Neuron (in vitro differentiated cells): ENCODE data around the gene NMNAT2.

Experiments
- H2AFZ ChIP-seq: one replicate; pipeline ENCODE4 v1.6.1; 2013; ENCODE audit warnings: low read depth, mild to moderate bottlenecking, inconsistent platforms, low read length, moderate library complexity
- H3K27me3 ChIP-seq: one replicate; pipeline ENCODE4 v1.6.1; 2013; ENCODE audit warnings: low read length; ENCODE audit not compliant: insufficient read depth
- H3K36me3 ChIP-seq: one replicate; pipeline ENCODE4 v1.6.1; 2013; ENCODE audit warnings: low read length; ENCODE audit not compliant: insufficient read depth
- H3K4me1 ChIP-seq: one replicate; pipeline ENCODE4 v1.6.1; 2013; ENCODE audit warnings: low read length; ENCODE audit not compliant: insufficient read depth
- H3K4me3 ChIP-seq: 2 replicates; pipeline ENCODE4 v1.5.1; 2013; ENCODE audit warnings: mild to moderate bottlenecking, low read length, moderate library complexity
- H3K9me3 ChIP-seq: one replicate; pipeline ENCODE4 v1.6.1; 2013; ENCODE audit warnings: low read length

NMNAT2 gene

GRCh38 chr1:183313063-183313462 is 105.1 kb downstream of the NMNAT2 start:
- H3K9me3 ChIP-seq: no peaks in the 10 kb centered on the region
- no peaks in the 10 kb centered on the region for H3K27me3 ChIP-seq
- H3K4me1 ChIP-seq: peaks cover 8% of the 10 kb centered on the region
- no peaks in the 10 kb centered on the region for H3K36me3 ChIP-seq
- H2AFZ ChIP-seq: no peak overlapping the region
- no peak overlapping the region for H3K4me3 ChIP-seq

- Histone ChIP-seq H3K4me1 (peaks cover 1% of the 10 kb centered on the region), H3K36me3 (no peaks in the 10 kb centered on the region), H3K27me3 (no peaks in the 10 kb centered on the region), H3K4me3 (no peak overlapping the region), H3K9me3 (no peaks in the 10 kb centered on the region), H2AFZ (no peak overlapping the region)
Measured at GRCh38 chr1:183310753-183311479, 107.3 kb downstream of the NMNAT2 start.

GRCh38 chr1:183308719-183309118 is 109.5 kb downstream of the NMNAT2 start:
- no peaks in the 10 kb centered on the region for H3K9me3 ChIP-seq
- H3K36me3 ChIP-seq: no peaks in the 10 kb centered on the region
- no peak overlapping the region for H2AFZ ChIP-seq
- no peaks in the 10 kb centered on the region for H3K27me3 ChIP-seq
- H3K4me1 ChIP-seq: peaks cover 2% of the 10 kb centered on the region
- no peak overlapping the region for H3K4me3 ChIP-seq

GRCh38 chr1:183306317-183307042 is 111.7 kb downstream of the NMNAT2 start:
- no peaks in the 10 kb centered on the region for H3K36me3 ChIP-seq
- H3K27me3 ChIP-seq: no peaks in the 10 kb centered on the region
- H3K4me1 ChIP-seq: peaks cover 7% of the 10 kb centered on the region
- no peak overlapping the region for H3K4me3 ChIP-seq
- no peak overlapping the region for H2AFZ ChIP-seq
- no peaks in the 10 kb centered on the region for H3K9me3 ChIP-seq

GRCh38 chr1:183304440-183305107 is 113.6 kb downstream of the NMNAT2 start:
- peaks cover 7% of the 10 kb centered on the region for H3K4me1 ChIP-seq
- no peaks in the 10 kb centered on the region for H3K36me3 ChIP-seq
- H3K9me3 ChIP-seq: no peaks in the 10 kb centered on the region
- no peak overlapping the region for H3K4me3 ChIP-seq
- no peak overlapping the region for H2AFZ ChIP-seq
- no peaks in the 10 kb centered on the region for H3K27me3 ChIP-seq

- Histone ChIP-seq H3K4me1 (peaks cover 7% of the 10 kb centered on the region), H3K9me3 (no peaks in the 10 kb centered on the region), H3K36me3 (no peaks in the 10 kb centered on the region), H2AFZ (no peak overlapping the region), H3K27me3 (no peaks in the 10 kb centered on the region), H3K4me3 (no peak overlapping the region)
Measured at GRCh38 chr1:183303901-183304300, 114.3 kb downstream of the NMNAT2 start.

- Histone ChIP-seq H3K4me1 (peaks cover 7% of the 10 kb centered on the region), H3K36me3 (no peaks in the 10 kb centered on the region), H3K9me3 (no peaks in the 10 kb centered on the region), H3K4me3 (no peak overlapping the region), H3K27me3 (no peaks in the 10 kb centered on the region), H2AFZ (no peak overlapping the region)
Measured at GRCh38 chr1:183303323-183303645, 114.9 kb downstream of the NMNAT2 start.

GRCh38 chr1:183302452-183303322 is 115.5 kb downstream of the NMNAT2 start:
- H3K27me3 ChIP-seq: no peaks in the 10 kb centered on the region
- no peak overlapping the region for H2AFZ ChIP-seq
- peaks cover 7% of the 10 kb centered on the region for H3K4me1 ChIP-seq
- H3K9me3 ChIP-seq: no peaks in the 10 kb centered on the region
- no peak overlapping the region for H3K4me3 ChIP-seq
- no peaks in the 10 kb centered on the region for H3K36me3 ChIP-seq

- Histone ChIP-seq H2AFZ (no peak overlapping the region), H3K27me3 (no peaks in the 10 kb centered on the region), H3K4me1 (peaks cover 7% of the 10 kb centered on the region), H3K36me3 (no peaks in the 10 kb centered on the region), H3K4me3 (no peak overlapping the region), H3K9me3 (no peaks in the 10 kb centered on the region)
Measured at GRCh38 chr1:183301239-183301638, 116.9 kb downstream of the NMNAT2 start.

GRCh38 chr1:183300828-183301227 is 117.4 kb downstream of the NMNAT2 start:
- H3K4me1 ChIP-seq: peaks cover 7% of the 10 kb centered on the region
- H3K9me3 ChIP-seq: no peaks in the 10 kb centered on the region
- H3K36me3 ChIP-seq: no peaks in the 10 kb centered on the region
- no peak overlapping the region for H2AFZ ChIP-seq
- H3K27me3 ChIP-seq: no peaks in the 10 kb centered on the region
- no peak overlapping the region for H3K4me3 ChIP-seq

GRCh38 chr1:183300395-183300794 is 117.8 kb downstream of the NMNAT2 start:
- H3K4me3 ChIP-seq: no peak overlapping the region
- H3K9me3 ChIP-seq: no peaks in the 10 kb centered on the region
- H3K4me1 ChIP-seq: peaks cover 7% of the 10 kb centered on the region
- H3K27me3 ChIP-seq: no peaks in the 10 kb centered on the region
- H3K36me3 ChIP-seq: no peaks in the 10 kb centered on the region
- H2AFZ ChIP-seq: no peak overlapping the region

- Histone ChIP-seq H3K4me3 (no peak overlapping the region), H3K4me1 (no peaks in the 10 kb centered on the region), H2AFZ (no peak overlapping the region), H3K27me3 (no peaks in the 10 kb centered on the region), H3K9me3 (no peaks in the 10 kb centered on the region), H3K36me3 (no peaks in the 10 kb centered on the region)
Measured at GRCh38 chr1:183296782-183297181, 121.4 kb downstream of the NMNAT2 start.

- Histone ChIP-seq H3K9me3 (no peaks in the 10 kb centered on the region), H3K36me3 (no peaks in the 10 kb centered on the region), H3K27me3 (no peaks in the 10 kb centered on the region), H3K4me3 (no peak overlapping the region), H3K4me1 (no peaks in the 10 kb centered on the region), H2AFZ (no peak overlapping the region)
Measured at GRCh38 chr1:183295521-183295920, 122.7 kb downstream of the NMNAT2 start.
